A673 (cell line): ENCODE results near the gene PITX3. TPM values are rescaled to one million over a fixed set of nuclear protein-coding genes. Genes with fewer than 3 reads are reported as not detected.

ENCODE experiments used
- BruUV-seq: library from RNA; stranded (reverse); fragments of 400-500 nt; replicated peaks from 2 replicates; lab custom pipeline; 2021; lab: Mats Ljungman, UMichigan
- CTCF ChIA-PET: fragments of 300-600 bp; sonication (Branson Sonifier 250); formaldehyde crosslinking; loops from one replicate; lab custom pipeline; 2022; ENCODE audit warnings: antibody characterized with exemption; lab: Charles Lee
- POLR2A ChIA-PET: fragments of 300-600 bp; sonication (Branson Sonifier 250); formaldehyde crosslinking; loops from one replicate; lab custom pipeline; 2022; ENCODE audit warnings: antibody characterized with exemption; ENCODE audit not compliant: low non-redundant PET; lab: Charles Lee
- DNase-seq: peaks from one replicate; pipeline ENCODE4 v3.0.0-alpha.2; 2015; ENCODE audit warnings: low spot score
- H3K27ac ChIP-seq: fragments of 200-600 bp; sonication (generic); 2 replicates; pipeline ENCODE4 v1.5.1; 2016; ENCODE audit warnings: mixed run types, low read depth, mild to moderate bottlenecking, mixed read lengths, antibody characterized with exemption, low read length; ENCODE audit not compliant: poor library complexity, severe bottlenecking
- H3K27me3 ChIP-seq: fragments of 200-600 bp; sonication (generic); replicated peaks from 2 replicates; pipeline ENCODE4 v1.6.1; 2017; ENCODE audit warnings: mixed run types, low read depth, mild to moderate bottlenecking, mixed read lengths, antibody characterized with exemption, low read length; ENCODE audit not compliant: insufficient read depth, poor library complexity
- H3K36me3 ChIP-seq: fragments of 200-600 bp; sonication (generic); 2 replicates; pipeline ENCODE4 v1.6.1; 2016; ENCODE audit warnings: mixed run types, mild to moderate bottlenecking, mixed read lengths, antibody characterized with exemption, low read length; ENCODE audit not compliant: insufficient read depth, poor library complexity, severe bottlenecking
- H3K4me1 ChIP-seq: fragments of 200-600 bp; sonication (generic); 2 replicates; pipeline ENCODE4 v1.6.1; 2017; ENCODE audit warnings: mixed run types, mild to moderate bottlenecking, mixed read lengths, antibody characterized with exemption, low read length; ENCODE audit not compliant: insufficient read depth, poor library complexity, severe bottlenecking
- H3K4me3 ChIP-seq: fragments of 200-600 bp; sonication (generic); 2 replicates; pipeline ENCODE4 v1.5.1; 2016; ENCODE audit warnings: low read depth, mixed run types, mild to moderate bottlenecking, mixed read lengths, low read length; ENCODE audit not compliant: poor library complexity, severe bottlenecking
- H3K9me3 ChIP-seq: fragments of 200-600 bp; sonication (generic); 2 replicates; pipeline ENCODE4 v1.6.1; 2016; ENCODE audit warnings: mixed run types, low read depth, mild to moderate bottlenecking, mixed read lengths, antibody characterized with exemption, low read length; ENCODE audit not compliant: poor library complexity, severe bottlenecking
- EZH2 ChIP-seq: fragments of 200-600 bp; sonication (generic); IDR thresholded peaks from 2 replicates; pipeline ENCODE4 v1.6.1; 2017; ENCODE audit warnings: borderline replicate concordance, low read depth, mild to moderate bottlenecking, mixed read lengths, antibody characterized with exemption, low read length; ENCODE audit not compliant: poor library complexity, severe bottlenecking
- intact Hi-C: fragments of 100-400 bp; cut with micrococcal nuclease; formaldehyde crosslinking; loops from one replicate; pipeline ENCODE4 v1.10.0; 2022; ENCODE audit not compliant: unreplicated experiment
- total RNA-seq: library from RNA; stranded (reverse); gene quantifications from 2 replicates; pipeline ENCODE4 v1.2.3, GENCODE V29; 2021
- TF ChIP-seq, protein P1 (sequence below): fragments of 300-800, 200-600 bp; sonication (generic); conservative IDR thresholded peaks from 2 replicates; pipeline ENCODE4 v1.5.1; 2017; ENCODE audit warnings: low read depth, mild to moderate bottlenecking, antibody characterized with exemption, low read length, moderate library complexity, mixed read lengths

The PITX3 gene
- total RNA-seq, 1 experiment from 2014 or later = not detected

DNA sequence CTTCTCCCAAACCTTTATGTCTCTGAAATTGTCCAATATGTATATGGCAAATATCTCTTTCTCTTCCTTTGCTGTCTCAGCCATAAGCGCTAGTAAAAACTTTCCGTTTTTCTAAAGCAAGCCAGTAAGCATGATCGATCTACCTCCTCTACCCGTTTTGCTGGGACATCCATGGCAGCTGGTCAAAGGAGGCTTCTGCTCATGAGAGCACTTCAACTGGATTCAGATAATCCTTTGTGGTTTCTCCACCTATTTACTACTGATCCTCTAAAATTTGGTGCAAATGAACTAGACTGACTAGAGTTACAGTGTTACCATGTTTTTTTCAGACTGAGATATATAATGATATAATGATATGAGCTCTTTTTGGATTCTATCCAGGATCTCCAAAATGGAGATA is 46.7 kb upstream of the PITX3 start:
- BruUV-seq = no TSS peak
- Histone ChIP-seq H3K4me1 (no peaks in the 10 kb centered on the region), H3K9me3 (no peaks in the 10 kb centered on the region), H3K27ac (no peak overlapping the region), H3K4me3 (no peak overlapping the region), H3K36me3 (no peaks in the 10 kb centered on the region), H3K27me3 (no peaks in the 10 kb centered on the region)
- ChIA-PET CTCF (no interaction called here), POLR2A (no interaction called here)
- intact Hi-C loops = no loop called here
- no peak for DNase-seq
- TF ChIP-seq, protein P1, sequence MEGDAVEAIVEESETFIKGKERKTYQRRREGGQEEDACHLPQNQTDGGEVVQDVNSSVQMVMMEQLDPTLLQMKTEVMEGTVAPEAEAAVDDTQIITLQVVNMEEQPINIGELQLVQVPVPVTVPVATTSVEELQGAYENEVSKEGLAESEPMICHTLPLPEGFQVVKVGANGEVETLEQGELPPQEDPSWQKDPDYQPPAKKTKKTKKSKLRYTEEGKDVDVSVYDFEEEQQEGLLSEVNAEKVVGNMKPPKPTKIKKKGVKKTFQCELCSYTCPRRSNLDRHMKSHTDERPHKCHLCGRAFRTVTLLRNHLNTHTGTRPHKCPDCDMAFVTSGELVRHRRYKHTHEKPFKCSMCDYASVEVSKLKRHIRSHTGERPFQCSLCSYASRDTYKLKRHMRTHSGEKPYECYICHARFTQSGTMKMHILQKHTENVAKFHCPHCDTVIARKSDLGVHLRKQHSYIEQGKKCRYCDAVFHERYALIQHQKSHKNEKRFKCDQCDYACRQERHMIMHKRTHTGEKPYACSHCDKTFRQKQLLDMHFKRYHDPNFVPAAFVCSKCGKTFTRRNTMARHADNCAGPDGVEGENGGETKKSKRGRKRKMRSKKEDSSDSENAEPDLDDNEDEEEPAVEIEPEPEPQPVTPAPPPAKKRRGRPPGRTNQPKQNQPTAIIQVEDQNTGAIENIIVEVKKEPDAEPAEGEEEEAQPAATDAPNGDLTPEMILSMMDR = no peak
- no peak for TF ChIP-seq EZH2

DNA sequence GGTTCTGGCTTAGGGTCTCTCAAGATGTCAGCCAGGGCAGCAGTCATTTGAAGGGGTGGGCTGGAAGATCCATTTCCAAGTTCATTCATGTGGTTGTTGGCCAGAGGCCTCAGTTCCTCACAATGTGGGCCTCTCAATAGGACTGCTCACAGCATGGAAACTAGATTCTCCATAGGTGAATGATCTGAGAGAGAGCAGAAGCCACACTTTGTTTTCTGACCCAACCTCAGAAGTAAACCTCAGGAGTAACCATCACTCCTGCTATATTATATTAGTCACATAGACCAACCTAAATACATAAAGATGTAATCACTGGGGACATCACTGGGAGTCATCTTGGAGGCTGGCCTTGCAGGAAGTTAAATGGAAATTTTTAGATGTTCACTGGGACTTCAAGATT is 46.2 kb upstream of the PITX3 start:
- no peak overlapping the region for H3K27ac ChIP-seq
- CTCF ChIA-PET = no interaction called here

DNA sequence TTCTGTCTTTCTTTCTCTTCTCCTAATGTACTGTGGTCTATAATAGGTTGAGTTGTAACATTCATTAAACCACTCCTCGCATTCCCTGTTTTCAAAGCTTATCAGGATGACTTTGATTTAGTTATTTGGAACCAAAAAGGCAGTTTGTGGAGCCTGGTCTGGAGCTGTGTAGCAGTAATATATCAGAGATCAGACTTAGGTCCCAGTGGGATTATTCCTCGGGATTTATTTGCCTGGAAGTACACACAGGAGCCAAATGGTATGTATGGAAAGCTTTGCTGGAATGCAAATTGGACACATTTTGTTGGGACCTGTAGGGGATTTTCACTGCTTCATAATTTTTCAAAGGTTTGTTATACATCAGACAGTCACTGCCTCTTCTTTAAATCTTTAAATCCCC is 44.9 kb upstream of the PITX3 start:
- BruUV-seq = no TSS peak
- H3K9me3 ChIP-seq = no peaks in the 10 kb centered on the region
- no peaks in the 10 kb centered on the region for H3K36me3 ChIP-seq
- no peaks in the 10 kb centered on the region for H3K27me3 ChIP-seq
- intact Hi-C loops = no loop called here
- no peak for TF ChIP-seq EZH2
- TF ChIP-seq, protein P1 = no peak
- H3K4me3 ChIP-seq = no peak overlapping the region
- ChIA-PET CTCF (no interaction called here), POLR2A (no interaction called here)
- DNase-seq = no peak
- no peak overlapping the region for H3K27ac ChIP-seq
- H3K4me1 ChIP-seq = peaks cover 1% of the 10 kb centered on the region

More for the DNA sequence above, 46.2 kb upstream of the PITX3 start:
- no peaks in the 10 kb centered on the region for H3K27me3 ChIP-seq
- DNase-seq = no peak
- BruUV-seq = no TSS peak
- intact Hi-C loops = no loop called here
- H3K36me3 ChIP-seq = no peaks in the 10 kb centered on the region
- TF ChIP-seq, protein P1 = no peak
- TF ChIP-seq EZH2 = no peak
- POLR2A ChIA-PET = no interaction called here
- no peaks in the 10 kb centered on the region for H3K4me1 ChIP-seq
- no peaks in the 10 kb centered on the region for H3K9me3 ChIP-seq
- H3K4me3 ChIP-seq = no peak overlapping the region
